Measurements from ENCODE around the gene CAPNS2. TPM values are rescaled to one million over a fixed set of nuclear protein-coding genes. Genes with fewer than 3 reads are reported as not detected.

CAPNS2 gene
- total and polyA plus RNA-seq, 2 of the 8 experiments (the other 6 are each of a cell fraction or from before 2014, with no cell fraction given) = not detected

DNA sequence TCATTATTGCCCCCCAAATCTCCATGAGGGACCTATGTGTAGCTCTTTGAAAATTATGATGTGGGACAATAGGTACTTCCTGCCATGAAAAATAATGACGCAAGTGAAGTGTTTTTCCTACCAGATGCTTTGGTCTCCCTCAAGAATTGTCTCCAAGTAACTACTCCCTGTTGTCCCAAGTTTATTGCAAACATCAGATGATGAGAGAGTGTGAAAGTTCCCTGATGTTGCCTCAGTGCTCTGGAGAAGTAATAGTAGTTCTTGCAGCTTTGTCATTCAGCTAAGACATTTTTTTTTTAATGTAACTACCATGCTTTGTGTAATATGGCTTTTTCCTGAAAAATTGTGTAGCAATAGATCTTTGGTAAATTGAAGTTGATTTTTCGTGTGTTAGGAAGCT lies 37.5 kb upstream of the CAPNS2 start (continued):
- TF ChIP-seq, protein P1, sequence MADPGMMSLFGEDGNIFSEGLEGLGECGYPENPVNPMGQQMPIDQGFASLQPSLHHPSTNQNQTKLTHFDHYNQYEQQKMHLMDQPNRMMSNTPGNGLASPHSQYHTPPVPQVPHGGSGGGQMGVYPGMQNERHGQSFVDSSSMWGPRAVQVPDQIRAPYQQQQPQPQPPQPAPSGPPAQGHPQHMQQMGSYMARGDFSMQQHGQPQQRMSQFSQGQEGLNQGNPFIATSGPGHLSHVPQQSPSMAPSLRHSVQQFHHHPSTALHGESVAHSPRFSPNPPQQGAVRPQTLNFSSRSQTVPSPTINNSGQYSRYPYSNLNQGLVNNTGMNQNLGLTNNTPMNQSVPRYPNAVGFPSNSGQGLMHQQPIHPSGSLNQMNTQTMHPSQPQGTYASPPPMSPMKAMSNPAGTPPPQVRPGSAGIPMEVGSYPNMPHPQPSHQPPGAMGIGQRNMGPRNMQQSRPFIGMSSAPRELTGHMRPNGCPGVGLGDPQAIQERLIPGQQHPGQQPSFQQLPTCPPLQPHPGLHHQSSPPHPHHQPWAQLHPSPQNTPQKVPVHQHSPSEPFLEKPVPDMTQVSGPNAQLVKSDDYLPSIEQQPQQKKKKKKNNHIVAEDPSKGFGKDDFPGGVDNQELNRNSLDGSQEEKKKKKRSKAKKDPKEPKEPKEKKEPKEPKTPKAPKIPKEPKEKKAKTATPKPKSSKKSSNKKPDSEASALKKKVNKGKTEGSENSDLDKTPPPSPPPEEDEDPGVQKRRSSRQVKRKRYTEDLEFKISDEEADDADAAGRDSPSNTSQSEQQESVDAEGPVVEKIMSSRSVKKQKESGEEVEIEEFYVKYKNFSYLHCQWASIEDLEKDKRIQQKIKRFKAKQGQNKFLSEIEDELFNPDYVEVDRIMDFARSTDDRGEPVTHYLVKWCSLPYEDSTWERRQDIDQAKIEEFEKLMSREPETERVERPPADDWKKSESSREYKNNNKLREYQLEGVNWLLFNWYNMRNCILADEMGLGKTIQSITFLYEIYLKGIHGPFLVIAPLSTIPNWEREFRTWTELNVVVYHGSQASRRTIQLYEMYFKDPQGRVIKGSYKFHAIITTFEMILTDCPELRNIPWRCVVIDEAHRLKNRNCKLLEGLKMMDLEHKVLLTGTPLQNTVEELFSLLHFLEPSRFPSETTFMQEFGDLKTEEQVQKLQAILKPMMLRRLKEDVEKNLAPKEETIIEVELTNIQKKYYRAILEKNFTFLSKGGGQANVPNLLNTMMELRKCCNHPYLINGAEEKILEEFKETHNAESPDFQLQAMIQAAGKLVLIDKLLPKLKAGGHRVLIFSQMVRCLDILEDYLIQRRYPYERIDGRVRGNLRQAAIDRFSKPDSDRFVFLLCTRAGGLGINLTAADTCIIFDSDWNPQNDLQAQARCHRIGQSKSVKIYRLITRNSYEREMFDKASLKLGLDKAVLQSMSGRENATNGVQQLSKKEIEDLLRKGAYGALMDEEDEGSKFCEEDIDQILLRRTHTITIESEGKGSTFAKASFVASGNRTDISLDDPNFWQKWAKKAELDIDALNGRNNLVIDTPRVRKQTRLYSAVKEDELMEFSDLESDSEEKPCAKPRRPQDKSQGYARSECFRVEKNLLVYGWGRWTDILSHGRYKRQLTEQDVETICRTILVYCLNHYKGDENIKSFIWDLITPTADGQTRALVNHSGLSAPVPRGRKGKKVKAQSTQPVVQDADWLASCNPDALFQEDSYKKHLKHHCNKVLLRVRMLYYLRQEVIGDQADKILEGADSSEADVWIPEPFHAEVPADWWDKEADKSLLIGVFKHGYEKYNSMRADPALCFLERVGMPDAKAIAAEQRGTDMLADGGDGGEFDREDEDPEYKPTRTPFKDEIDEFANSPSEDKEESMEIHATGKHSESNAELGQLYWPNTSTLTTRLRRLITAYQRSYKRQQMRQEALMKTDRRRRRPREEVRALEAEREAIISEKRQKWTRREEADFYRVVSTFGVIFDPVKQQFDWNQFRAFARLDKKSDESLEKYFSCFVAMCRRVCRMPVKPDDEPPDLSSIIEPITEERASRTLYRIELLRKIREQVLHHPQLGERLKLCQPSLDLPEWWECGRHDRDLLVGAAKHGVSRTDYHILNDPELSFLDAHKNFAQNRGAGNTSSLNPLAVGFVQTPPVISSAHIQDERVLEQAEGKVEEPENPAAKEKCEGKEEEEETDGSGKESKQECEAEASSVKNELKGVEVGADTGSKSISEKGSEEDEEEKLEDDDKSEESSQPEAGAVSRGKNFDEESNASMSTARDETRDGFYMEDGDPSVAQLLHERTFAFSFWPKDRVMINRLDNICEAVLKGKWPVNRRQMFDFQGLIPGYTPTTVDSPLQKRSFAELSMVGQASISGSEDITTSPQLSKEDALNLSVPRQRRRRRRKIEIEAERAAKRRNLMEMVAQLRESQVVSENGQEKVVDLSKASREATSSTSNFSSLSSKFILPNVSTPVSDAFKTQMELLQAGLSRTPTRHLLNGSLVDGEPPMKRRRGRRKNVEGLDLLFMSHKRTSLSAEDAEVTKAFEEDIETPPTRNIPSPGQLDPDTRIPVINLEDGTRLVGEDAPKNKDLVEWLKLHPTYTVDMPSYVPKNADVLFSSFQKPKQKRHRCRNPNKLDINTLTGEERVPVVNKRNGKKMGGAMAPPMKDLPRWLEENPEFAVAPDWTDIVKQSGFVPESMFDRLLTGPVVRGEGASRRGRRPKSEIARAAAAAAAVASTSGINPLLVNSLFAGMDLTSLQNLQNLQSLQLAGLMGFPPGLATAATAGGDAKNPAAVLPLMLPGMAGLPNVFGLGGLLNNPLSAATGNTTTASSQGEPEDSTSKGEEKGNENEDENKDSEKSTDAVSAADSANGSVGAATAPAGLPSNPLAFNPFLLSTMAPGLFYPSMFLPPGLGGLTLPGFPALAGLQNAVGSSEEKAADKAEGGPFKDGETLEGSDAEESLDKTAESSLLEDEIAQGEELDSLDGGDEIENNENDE (IDR thresholded peaks at IDR 0.05; ENCODE audit: insufficient replicate concordance, low read length) = no peak
- TF ChIP-seq RBBP5 (IDR thresholded peaks at IDR 0.05; ENCODE audit: borderline replicate concordance, low read depth, low read length) (no peak), SP1 (IDR thresholded peaks at IDR 0.05; ENCODE audit: low read depth, low read length) (no peak), HDAC6 (IDR thresholded peaks at IDR 0.05; ENCODE audit: low read depth, low read length) (no peak)
